C4-2B (cell line): Measurements from ENCODE around the gene CUL3.
"Not testable (repeated sequence)": the region's sequence is repeated elsewhere in the genome, so short reads cannot be mapped to it uniquely, and the experiment has no call there.

ENCODE experiments used
- H3K27ac ChIP-seq: fragments of 450-650 bp; 2 replicates; pipeline ENCODE4 v1.5.1; 2017
- ZFX ChIP-seq: fragments of 450-650 bp; IDR thresholded peaks from 2 replicates; pipeline ENCODE4 v1.6.1; 2017
- TF ChIP-seq, protein P1 (sequence below): fragments of 450-650 bp; conservative IDR thresholded peaks from 2 replicates; pipeline ENCODE4 v1.5.1; 2017; ENCODE audit warnings: mild to moderate bottlenecking

CUL3 gene

DNA sequence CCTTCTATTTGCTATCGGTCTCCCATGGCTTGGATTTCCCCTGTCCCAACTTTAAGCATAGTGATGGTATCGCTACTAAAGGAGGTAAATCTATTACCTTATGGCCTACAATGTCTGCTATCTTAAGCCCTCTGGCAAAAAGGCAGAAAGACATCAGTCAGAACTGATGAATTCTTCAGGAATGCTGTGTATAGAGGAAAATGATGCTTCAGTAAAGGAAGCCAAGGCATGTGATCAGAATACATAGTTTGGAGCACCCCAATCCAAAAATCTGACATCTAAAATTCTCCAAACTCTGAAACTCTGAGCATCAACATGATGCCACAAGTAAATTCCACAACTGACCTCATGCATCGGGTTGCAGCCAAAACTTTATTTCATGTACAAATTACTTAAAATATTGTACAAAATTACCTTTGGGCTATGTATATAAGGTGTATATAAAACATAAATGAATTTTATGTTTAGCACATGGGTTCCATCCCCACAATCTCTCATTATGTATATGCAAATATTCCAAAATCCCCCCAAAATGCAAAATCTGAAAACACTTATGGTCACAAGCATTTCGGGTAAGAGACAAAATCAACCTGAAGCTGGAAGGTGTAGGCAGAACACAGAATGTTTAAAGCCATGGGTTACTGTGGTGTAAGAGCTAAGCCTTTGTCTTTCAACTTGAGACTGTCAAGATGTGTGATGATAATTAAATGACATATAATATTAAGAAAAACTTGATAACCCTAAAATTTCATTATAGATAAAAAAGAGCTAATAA, 66.2 kb downstream of the CUL3 start:
- H3K27ac ChIP-seq = no peak overlapping the region
- no peak for TF ChIP-seq ZFX
- TF ChIP-seq, protein P1, sequence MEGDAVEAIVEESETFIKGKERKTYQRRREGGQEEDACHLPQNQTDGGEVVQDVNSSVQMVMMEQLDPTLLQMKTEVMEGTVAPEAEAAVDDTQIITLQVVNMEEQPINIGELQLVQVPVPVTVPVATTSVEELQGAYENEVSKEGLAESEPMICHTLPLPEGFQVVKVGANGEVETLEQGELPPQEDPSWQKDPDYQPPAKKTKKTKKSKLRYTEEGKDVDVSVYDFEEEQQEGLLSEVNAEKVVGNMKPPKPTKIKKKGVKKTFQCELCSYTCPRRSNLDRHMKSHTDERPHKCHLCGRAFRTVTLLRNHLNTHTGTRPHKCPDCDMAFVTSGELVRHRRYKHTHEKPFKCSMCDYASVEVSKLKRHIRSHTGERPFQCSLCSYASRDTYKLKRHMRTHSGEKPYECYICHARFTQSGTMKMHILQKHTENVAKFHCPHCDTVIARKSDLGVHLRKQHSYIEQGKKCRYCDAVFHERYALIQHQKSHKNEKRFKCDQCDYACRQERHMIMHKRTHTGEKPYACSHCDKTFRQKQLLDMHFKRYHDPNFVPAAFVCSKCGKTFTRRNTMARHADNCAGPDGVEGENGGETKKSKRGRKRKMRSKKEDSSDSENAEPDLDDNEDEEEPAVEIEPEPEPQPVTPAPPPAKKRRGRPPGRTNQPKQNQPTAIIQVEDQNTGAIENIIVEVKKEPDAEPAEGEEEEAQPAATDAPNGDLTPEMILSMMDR = no peak

DNA sequence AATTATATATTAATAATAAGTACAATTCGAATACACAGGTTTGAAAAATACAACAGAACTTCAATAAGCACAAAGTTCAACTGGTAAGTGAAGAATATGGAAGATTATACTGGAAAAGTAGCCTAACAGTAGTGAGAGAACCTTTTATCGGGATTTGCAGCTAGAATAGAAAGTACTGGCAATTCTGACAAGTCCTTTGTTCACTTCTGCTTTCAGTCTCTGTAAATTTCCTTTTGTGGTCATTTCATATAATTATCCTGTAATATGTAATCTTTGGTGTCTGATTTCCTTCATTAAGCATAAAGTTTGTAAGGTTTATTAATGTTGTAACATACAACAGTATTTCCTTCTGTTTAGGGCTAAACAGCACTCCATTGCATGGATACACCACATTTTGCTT, 67.2 kb downstream of the CUL3 start:
- H3K27ac ChIP-seq = no peak overlapping the region
- no peak for TF ChIP-seq ZFX
- TF ChIP-seq, protein P1 = no peak

DNA sequence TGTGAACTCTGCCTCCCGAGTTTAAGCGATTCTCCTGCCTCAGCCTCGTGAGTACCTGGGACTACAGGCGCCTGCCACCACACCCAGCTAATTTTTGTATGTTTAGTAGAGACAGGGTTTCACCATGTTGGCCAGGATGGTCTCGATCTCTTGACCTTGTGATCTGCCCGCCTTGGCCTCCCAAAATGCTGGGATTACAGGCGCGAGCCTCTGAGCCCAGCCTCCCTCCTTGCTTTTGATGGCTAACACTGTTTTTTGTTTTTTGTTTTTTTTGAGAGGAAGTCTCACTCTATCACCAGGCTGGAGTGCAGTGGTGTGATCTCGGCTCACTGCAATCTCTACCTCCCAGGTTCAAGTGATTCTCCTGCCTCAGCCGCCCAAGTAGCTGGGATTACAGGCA, 68.8 kb downstream of the CUL3 start:
- H3K27ac ChIP-seq = not testable (repeated sequence)

DNA sequence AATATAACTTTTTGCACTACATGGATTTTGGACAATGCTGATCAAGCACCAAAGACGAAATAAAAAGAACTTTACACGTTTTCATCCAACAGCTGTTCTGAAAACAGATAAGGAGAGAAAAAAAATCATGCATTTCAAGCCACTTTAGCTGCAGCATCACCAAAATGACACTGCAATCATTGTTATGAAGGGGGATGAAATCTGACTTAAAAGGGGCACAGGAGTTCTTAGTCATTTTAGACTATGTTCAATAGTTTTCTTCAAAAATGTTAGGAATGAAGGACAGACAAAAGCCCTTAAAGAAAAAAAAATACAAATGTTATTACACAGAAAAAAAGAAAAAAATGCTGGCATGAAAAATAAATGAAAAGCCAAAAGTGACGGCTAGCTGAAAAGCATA, 71.2 kb downstream of the CUL3 start:
- TF ChIP-seq, protein P1 = no peak

DNA sequence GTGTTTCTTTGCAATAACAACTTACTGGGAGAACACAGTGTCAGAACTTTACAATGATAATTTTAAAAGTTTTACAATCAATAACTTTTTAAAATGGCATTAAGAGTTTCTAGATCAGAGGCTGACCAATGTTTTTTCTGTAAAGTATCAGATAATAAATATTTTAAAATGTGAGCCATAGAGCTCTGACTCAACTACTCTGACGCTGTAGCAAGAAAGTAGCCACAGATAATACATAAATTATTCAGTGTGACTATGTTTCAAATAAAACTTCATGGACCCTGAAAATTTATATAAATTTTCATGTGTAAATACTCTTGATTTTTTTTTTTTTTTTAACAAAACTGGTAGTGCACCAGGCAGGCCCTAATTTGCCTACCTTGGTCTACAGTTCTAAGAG, 77.4 kb downstream of the CUL3 start:
- no peak overlapping the region for H3K27ac ChIP-seq
- TF ChIP-seq, protein P1 = no peak
- TF ChIP-seq ZFX = no peak

More for the DNA sequence above, 71.2 kb downstream of the CUL3 start:
- no peak overlapping the region for H3K27ac ChIP-seq

DNA sequence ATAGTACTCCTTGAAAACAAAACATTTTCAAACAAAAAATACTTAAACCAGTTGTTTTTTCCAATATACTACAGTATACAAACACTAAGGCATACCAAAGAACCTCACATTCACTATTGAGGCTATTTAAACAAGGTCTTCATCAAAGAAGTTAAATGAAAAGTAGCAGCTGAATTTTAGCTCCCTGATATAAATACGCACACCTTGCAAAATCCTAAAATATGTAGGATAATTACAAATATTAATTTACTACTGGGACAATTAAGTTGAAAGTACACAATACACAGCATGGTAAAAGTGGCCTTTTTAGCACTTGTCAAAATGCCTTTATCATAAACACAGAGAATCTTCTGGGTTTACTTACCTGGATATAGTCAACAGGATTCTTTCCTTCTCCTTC, 78.7 kb downstream of the CUL3 start:
- no peak overlapping the region for H3K27ac ChIP-seq
- TF ChIP-seq ZFX = no peak
- TF ChIP-seq, protein P1 = no peak

DNA sequence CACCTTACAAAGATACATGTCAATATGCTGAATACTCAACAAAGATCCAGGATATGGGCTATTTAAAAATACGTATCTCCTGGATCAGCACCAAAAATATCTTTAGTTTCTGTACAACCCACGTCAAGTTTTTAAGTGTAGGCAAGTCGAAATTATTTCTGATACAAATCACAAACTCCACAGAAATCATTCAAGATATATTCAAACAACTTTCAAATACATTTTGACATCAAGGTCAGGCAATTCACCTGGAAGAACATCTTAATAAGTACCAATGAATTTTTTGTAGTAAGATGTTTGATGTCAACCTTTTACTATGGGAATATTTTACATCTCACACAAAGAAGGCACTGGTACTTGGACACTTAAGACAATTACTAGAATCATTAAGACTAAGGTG, 86.2 kb downstream of the CUL3 start:
- TF ChIP-seq, protein P1 = no peak
- no peak for TF ChIP-seq ZFX

DNA sequence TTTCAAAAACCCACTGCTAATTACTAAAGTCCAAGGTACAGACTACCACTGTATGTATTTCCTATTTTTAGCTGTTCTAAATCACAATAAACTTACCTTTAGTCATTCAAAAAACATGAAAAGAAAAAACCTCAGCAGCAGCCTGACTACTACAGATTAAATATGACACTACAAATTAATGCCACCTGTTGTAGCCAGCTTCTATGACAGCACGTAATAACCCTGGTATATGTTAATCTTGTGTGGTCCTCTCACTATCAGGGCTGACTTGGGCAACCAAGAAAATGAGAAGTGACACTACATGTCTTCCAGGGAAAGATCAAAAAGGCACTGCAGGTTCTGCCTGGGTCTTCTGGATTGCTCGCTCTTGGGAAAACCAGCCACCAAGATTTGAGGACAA, 92.6 kb downstream of the CUL3 start:
- TF ChIP-seq ZFX = no peak
- TF ChIP-seq, protein P1 = no peak
- H3K27ac ChIP-seq = no peak overlapping the region

More for the DNA sequence above, 86.2 kb downstream of the CUL3 start:
- H3K27ac ChIP-seq = no peak overlapping the region

DNA sequence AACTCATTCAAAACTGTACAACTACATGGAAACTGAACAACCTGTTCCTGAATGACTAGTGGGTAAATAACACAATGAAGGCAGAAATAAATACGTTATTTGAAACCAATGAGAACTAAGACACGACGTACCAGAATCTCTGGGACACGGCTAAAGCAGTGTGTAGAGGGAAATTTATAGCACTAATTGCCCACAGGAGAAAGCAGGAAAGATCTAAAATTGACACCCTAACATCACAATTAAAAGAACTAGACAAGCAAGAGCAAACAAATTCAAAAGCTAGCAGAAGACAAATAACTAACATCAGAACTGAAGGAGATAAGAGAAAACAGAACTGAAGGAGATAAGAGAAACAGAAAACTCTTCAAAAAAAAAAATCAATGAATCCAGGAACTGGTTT, 97.2 kb downstream of the CUL3 start:
- not testable (repeated sequence) for H3K27ac ChIP-seq

DNA sequence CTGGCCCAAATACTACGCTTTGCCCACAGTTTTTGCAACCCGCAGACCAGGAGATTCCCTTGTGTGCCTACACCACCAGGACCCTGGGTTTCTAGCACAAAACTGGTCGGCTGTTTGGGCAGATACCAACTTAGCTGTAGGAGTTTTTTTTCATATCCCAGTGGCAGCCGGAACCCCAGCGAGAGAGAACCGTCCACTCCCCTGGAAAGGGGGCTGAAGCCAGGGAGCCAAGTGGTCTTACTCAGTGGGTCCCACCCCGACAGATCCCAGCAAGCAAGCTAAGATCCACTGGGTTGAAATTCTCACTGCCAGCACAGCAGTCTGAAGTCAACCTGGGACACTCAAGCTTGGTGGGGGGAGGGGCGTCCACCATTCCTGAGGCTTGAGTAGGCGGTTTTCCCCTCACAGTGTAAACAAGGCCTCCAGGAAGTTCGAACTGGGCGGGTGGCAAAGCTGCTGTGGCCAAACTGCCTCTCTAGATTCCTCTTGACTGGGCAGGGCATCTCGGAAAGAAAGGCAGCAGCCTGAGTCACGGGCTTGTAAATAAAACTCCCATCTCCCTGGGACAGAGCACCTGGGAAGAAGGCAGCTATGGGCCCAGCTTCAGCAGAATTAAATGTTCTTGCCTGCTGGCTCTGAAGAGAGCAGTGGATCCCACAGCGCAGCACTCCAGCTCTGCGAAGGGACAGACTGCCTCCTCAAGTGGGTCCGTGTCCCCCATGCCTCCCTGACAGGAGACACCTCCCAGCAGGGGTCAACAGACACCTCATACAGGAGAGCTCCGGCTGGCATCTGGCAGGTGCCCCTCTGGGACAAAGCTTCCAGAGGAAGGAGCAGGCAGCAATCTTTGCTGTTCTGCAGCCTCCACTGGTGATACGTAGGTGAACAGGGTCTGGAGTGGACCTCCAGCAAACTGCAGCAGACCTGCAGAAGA, 99.8 kb downstream of the CUL3 start:
- H3K27ac ChIP-seq = peak overlapping the region; percentile 84
